Smooth muscle cell (in vitro differentiated cells): ENCODE data around the gene MBD3L5. TPM values are rescaled to one million over a fixed set of nuclear protein-coding genes. Genes with fewer than 3 reads are reported as not detected.
"Not testable (repeated sequence)": the region's sequence is repeated elsewhere in the genome, so short reads cannot be mapped to it uniquely, and the experiment has no call there.

Experiments
- DNase-seq: peaks from one replicate; lab custom pipeline; 2025; ENCODE audit not compliant: unreplicated experiment; lab: John Stamatoyannopoulos, UW
- H2AFZ ChIP-seq: fragments of 200-600 bp; sonication (generic); 2 replicates; pipeline ENCODE4 v1.6.0; 2016; ENCODE audit warnings: antibody characterized with exemption, low read depth, mild to moderate bottlenecking
- H3F3A ChIP-seq: fragments of 200-600 bp; sonication (generic); 2 replicates; pipeline ENCODE4 v1.6.0; 2017; ENCODE audit warnings: antibody characterized with exemption, low read depth
- H3K27ac ChIP-seq: fragments of 200-600 bp; sonication (generic); 2 replicates; pipeline ENCODE4 v1.5.1; 2016; ENCODE audit warnings: low read depth, mild to moderate bottlenecking
- H3K27me3 ChIP-seq: fragments of 200-600 bp; sonication (generic); 2 replicates; pipeline ENCODE4 v1.6.1; 2016; ENCODE audit warnings: low read depth, mild to moderate bottlenecking
- H3K36me3 ChIP-seq: fragments of 200-600 bp; sonication (generic); 2 replicates; pipeline ENCODE4 v1.5.1; 2016; ENCODE audit warnings: low read depth
- H3K4me1 ChIP-seq: fragments of 200-600 bp; sonication (generic); 2 replicates; pipeline ENCODE4 v1.5.1; 2016; ENCODE audit warnings: low read depth
- H3K4me2 ChIP-seq: fragments of 200-600 bp; sonication (generic); 2 replicates; pipeline ENCODE4 v1.6.0; 2016; ENCODE audit warnings: mild to moderate bottlenecking
- H3K4me3 ChIP-seq: fragments of 200-600 bp; sonication (generic); 2 replicates; pipeline ENCODE4 v1.5.1; 2016; ENCODE audit warnings: mild to moderate bottlenecking
- H3K79me2 ChIP-seq: fragments of 200-600 bp; sonication (generic); 2 replicates; pipeline ENCODE4 v1.6.0; 2016; ENCODE audit warnings: low read depth, mild to moderate bottlenecking
- H3K9ac ChIP-seq: fragments of 200-600 bp; sonication (generic); 2 replicates; pipeline ENCODE4 v1.6.0; 2016; ENCODE audit warnings: low read depth
- H3K9me3 ChIP-seq: fragments of 200-600 bp; sonication (generic); replicated peaks from 2 replicates; pipeline ENCODE4 v1.5.1; 2016; ENCODE audit warnings: low read depth
- H4K20me1 ChIP-seq: fragments of 200-600 bp; sonication (generic); 2 replicates; pipeline ENCODE4 v1.6.0; 2016; ENCODE audit warnings: low read depth
- WGBS: methylation state at CpG from one replicate; pipeline ENCODE4 v1.1.7; 2016; ENCODE audit warnings: low lambda C conversion rate; 5-methylcytosine and 5-hydroxymethylcytosine counted together
- polyA plus RNA-seq: library from polyadenylated mRNA; unstranded; fragments of >200 nt; fragmentation: Nextera tagmentation; extraction: Ambion mirVana; gene quantifications from 2 replicates; pipeline ENCODE4 v1.2.1, GENCODE V29; 2016
- total RNA-seq: library from RNA; depleted of rRNA; stranded (reverse); fragments of >200 nt; gene quantifications from 2 replicates; pipeline ENCODE4 v1.2.3, GENCODE V29; 2014
- TF ChIP-seq, protein P1 (sequence below): fragments of 200-600 bp; sonication (generic); IDR thresholded peaks from 2 replicates; pipeline ENCODE4 v1.5.1; 2017; ENCODE audit warnings: borderline replicate concordance, mild to moderate bottlenecking, antibody characterized with exemption; ENCODE audit not compliant: insufficient read depth, poor library complexity, severe bottlenecking

The MBD3L5 gene
- total and polyA plus RNA-seq, 2 experiments from 2014 or later: not detected

DNA sequence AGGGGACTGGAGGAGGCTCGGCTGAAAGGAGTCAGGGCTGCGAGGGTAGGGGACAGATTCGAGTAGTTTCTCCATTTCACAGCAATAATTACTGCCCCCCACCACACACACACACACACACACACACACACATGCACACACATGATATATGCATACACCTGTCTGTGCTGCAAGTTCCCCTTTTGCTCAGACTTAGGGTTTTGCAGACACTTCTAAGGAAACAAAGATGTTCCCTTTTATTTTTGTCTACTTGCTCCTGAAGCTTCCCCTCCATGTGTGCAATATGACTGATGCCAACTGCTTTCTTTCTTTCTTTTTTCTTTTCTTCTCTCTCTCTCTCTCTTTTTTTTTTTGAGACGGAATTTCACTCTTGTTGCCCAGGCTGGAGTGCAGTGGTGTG lies 22.5 kb upstream of the MBD3L5 start:
- 71% methylated on average over 4 of the region's 4 CpGs for WGBS
- no peaks in the 10 kb centered on the region for H3K79me2 ChIP-seq

DNA sequence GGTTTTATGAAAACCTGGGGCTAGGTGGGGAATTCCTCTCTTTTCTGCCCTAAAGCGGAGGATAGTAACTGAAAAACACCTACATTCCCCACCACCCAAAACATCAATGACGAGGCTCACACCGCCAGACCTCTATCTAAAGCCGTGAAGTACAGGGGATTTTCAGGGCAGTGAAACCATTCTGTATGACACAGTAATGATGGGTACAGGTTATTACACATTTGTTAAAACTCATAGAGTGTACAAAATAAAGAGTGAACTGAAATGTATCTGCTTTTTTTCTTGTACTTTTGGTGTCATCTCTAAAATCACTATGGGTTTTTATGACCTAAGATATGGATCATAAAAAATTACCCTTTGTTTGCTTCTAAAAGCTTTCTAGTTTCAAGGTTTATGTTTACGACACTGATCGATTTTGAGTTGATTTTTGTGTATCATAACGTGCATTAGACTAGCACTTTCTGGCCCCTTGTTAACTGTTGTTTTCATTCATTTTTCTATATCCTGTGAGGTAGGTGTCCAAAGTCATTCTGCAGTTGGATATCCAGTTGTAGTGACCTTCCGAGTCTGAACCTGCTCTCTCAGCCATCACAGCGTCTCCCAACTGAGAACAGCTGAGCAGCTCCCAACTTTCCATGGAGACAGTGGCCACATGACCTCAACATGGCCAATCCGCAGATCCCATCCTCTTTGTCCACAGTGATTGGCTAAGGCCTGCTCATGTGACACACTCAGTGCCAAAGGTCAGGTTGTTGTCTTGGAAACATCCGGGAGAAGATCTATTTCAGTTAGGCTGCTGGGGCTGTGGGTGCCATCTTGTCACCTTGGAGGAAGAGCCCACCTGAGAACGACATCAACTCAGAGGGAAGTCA lies 19.4 kb upstream of the MBD3L5 start:
- Histone ChIP-seq H3K27ac (no peak overlapping the region), H3K79me2 (no peaks in the 10 kb centered on the region), H3K9ac (no peak overlapping the region), H3K4me3 (no peak overlapping the region), H3K4me1 (no peaks in the 10 kb centered on the region), H2AFZ (no peak overlapping the region), H3K36me3 (no peaks in the 10 kb centered on the region), H3F3A (no peaks in the 10 kb centered on the region), H3K27me3 (no peaks in the 10 kb centered on the region), H3K9me3 (no peaks in the 10 kb centered on the region), H3K4me2 (no peak overlapping the region), H4K20me1 (no peaks in the 10 kb centered on the region)
- WGBS: 84% methylated on average over 12 of the region's 12 CpGs
- DNase-seq: no peak
- TF ChIP-seq, protein P1, sequence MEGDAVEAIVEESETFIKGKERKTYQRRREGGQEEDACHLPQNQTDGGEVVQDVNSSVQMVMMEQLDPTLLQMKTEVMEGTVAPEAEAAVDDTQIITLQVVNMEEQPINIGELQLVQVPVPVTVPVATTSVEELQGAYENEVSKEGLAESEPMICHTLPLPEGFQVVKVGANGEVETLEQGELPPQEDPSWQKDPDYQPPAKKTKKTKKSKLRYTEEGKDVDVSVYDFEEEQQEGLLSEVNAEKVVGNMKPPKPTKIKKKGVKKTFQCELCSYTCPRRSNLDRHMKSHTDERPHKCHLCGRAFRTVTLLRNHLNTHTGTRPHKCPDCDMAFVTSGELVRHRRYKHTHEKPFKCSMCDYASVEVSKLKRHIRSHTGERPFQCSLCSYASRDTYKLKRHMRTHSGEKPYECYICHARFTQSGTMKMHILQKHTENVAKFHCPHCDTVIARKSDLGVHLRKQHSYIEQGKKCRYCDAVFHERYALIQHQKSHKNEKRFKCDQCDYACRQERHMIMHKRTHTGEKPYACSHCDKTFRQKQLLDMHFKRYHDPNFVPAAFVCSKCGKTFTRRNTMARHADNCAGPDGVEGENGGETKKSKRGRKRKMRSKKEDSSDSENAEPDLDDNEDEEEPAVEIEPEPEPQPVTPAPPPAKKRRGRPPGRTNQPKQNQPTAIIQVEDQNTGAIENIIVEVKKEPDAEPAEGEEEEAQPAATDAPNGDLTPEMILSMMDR: no peak

More for the DNA sequence above, 22.5 kb upstream of the MBD3L5 start:
- no peak for DNase-seq
- H3F3A ChIP-seq: no peaks in the 10 kb centered on the region
- H3K4me1 ChIP-seq: no peaks in the 10 kb centered on the region
- H3K4me2 ChIP-seq: no peak overlapping the region
- no peak overlapping the region for H3K9ac ChIP-seq
- H3K4me3 ChIP-seq: no peak overlapping the region
- H4K20me1 ChIP-seq: no peaks in the 10 kb centered on the region
- no peak overlapping the region for H3K27ac ChIP-seq
- no peaks in the 10 kb centered on the region for H3K36me3 ChIP-seq
- no peak overlapping the region for H2AFZ ChIP-seq
- no peaks in the 10 kb centered on the region for H3K27me3 ChIP-seq
- TF ChIP-seq, protein P1: no peak
- no peaks in the 10 kb centered on the region for H3K9me3 ChIP-seq

DNA sequence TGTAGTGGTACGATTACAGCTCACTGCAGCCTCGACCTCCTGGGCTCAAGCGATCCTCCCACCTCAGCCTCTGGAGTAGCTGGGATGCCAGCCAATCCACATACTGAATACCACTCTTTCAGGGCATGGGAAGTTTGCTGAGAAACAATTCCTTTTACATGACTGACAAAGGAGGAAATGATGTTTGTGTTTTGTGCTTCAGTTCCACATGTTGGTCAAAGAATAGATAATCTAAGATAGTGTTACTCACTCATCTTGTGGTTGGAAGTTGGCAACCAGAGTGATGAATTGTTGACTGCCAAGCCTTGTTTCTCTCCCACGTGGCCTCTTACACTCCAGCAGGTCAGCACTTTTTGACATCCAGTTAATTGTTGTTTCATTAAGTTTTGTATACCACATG lies 16.7 kb upstream of the MBD3L5 start:
- H2AFZ ChIP-seq: no peak overlapping the region
- no peak overlapping the region for H3K4me2 ChIP-seq
- TF ChIP-seq, protein P1: no peak
- no peak overlapping the region for H3K9ac ChIP-seq
- H3K36me3 ChIP-seq: no peaks in the 10 kb centered on the region
- no peaks in the 10 kb centered on the region for H3F3A ChIP-seq
- H3K4me3 ChIP-seq: no peak overlapping the region
- no peak for DNase-seq
- H3K9me3 ChIP-seq: no peaks in the 10 kb centered on the region
- H3K27me3 ChIP-seq: no peaks in the 10 kb centered on the region
- H3K79me2 ChIP-seq: no peaks in the 10 kb centered on the region
- H4K20me1 ChIP-seq: no peaks in the 10 kb centered on the region
- H3K27ac ChIP-seq: no peak overlapping the region
- no peaks in the 10 kb centered on the region for H3K4me1 ChIP-seq
- 61% methylated on average over 4 of the region's 4 CpGs for WGBS

DNA sequence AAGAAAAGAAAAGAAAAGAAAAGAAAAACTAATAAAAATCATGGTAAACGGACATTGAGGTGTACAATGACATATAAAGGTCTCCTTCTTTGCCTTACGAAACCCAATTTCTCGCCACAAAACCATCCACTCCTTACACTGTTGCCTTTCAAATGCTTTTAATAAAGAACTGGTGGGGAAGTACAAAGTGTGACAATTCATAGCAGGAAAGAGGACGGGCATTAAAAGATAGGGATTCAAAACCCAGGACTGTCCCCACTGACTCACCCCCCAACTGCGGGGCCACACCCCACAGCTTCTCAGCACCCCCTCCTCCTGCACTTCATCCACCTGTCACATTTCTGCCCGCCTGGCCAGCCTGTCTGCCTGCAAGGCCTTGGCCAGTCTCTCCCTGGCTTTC lies 11.6 kb upstream of the MBD3L5 start:
- Histone ChIP-seq H4K20me1 (no peaks in the 10 kb centered on the region), H3K79me2 (no peaks in the 10 kb centered on the region), H3K9me3 (no peaks in the 10 kb centered on the region), H3K4me2 (no peak overlapping the region), H3K9ac (no peak overlapping the region), H3K4me3 (no peak overlapping the region), H3K27me3 (no peaks in the 10 kb centered on the region), H2AFZ (no peak overlapping the region), H3F3A (no peaks in the 10 kb centered on the region), H3K27ac (no peak overlapping the region), H3K36me3 (no peaks in the 10 kb centered on the region), H3K4me1 (no peaks in the 10 kb centered on the region)
- no peak for DNase-seq
- WGBS: 83% methylated on average over 6 of the region's 6 CpGs
- TF ChIP-seq, protein P1: no peak

DNA sequence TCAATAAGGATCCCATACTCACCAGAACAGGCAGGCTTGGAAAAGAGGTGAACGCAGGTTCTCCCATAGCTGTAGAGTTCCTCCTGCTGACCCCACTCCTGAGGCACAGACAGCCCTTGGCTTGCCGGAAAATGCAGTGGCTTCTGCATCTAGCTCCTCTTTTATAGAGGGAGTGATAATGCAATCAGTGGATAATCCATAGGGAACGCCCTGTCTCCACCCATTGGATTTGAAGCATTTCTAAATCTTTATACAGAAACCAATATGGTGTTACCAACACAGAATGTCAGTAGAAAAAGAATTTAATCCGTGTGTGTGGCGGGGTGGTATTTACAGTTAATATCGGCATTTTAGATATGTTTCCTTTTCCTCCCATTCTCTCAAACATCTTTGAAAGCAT lies 9.0 kb upstream of the MBD3L5 start, which contains the start of gene MBD3L2B:
Gene MBD3L2B, minus strand, starts transcription at position 101 of the 400 bp plus-strand sequence. Its CDS starts 34 bp downstream, at position 67.
- H3K36me3 ChIP-seq, H3K9ac ChIP-seq, H4K20me1 ChIP-seq, H3K27ac ChIP-seq, H3K4me3 ChIP-seq, H3K4me2 ChIP-seq, H3K79me2 ChIP-seq, H3K27me3 ChIP-seq, H3F3A ChIP-seq, H3K4me1 ChIP-seq, DNase-seq, H2AFZ ChIP-seq, H3K9me3 ChIP-seq: not testable (repeated sequence)
- no CpG with 5 or more reads among the region's 6 CpGs for WGBS
